K562 (cell line): Measurements from ENCODE around the gene NDST1. TPM values are rescaled to one million over a fixed set of nuclear protein-coding genes. Genes with fewer than 3 reads are reported as not detected.
A peak's percentile ranks its signal among the peaks of the same experiment; 100 is the strongest.

ENCODE experiments used
- ATAC-seq: fragments of 200-7000 bp; cut with Tn5 transposase; 3 replicates; pipeline ENCODE4 v1.9.1; 2020; ENCODE audit warnings: moderate library complexity
- BruUV-seq: library from RNA; stranded (reverse); fragments of 400-500 nt; replicated peaks from 2 replicates; lab custom pipeline; 2021; lab: Mats Ljungman, UMichigan
- CTCF ChIA-PET: fragments of 300-600 bp; formaldehyde crosslinking; extraction: SDS; loops from one replicate; lab custom pipeline; 2021; ENCODE audit warnings: low intra/inter-chr PET ratio; lab: Yijun Ruan, JAX
- POLR2A ChIA-PET: fragments of 300-600, 350-650 bp; sonication (Branson Sonifier 250); formaldehyde crosslinking; extraction: SDS; loops from one replicate; lab custom pipeline; 2021; ENCODE audit warnings: antibody characterized with exemption, inconsistent platforms; lab: Yijun Ruan, JAX
- DNase-seq, 4 experiments: peaks; one replicate each; pipeline versions ENCODE4 v3.0.0 to v3.0.0-alpha.2; 2011 to 2018; ENCODE audit warnings: low spot score in 3 of 4, mixed read lengths in 3 of 4; ENCODE audit errors: extremely low read depth in 1 of 4
- FAIRE-seq: peaks from 2 replicates; lab custom pipeline; 2011; peaks lifted over from hg19 to GRCh38; lab: Jason Lieb, UNC
- H2AFZ ChIP-seq: 2 replicates; pipeline ENCODE4 v1.6.0; 2011; ENCODE audit warnings: low read depth, low read length, control low read depth, inconsistent platforms
- H3K27ac ChIP-seq: fragments of 200-600 bp; 3 replicates; pipeline ENCODE4 v1.8.0; 2011; ENCODE audit warnings: low read depth, mild to moderate bottlenecking, control low read depth, inconsistent platforms, low read length, moderate library complexity, mixed read lengths; ENCODE audit errors: extremely low read depth
- H3K27me3 ChIP-seq, 2 experiments: fragments of 300-600 bp in 1 of 2; 2 replicates in 1 of 2; 3 replicates in 1 of 2; pipeline versions ENCODE4 v1.6.0 to v1.8.0; 2011; ENCODE audit warnings: inconsistent platforms in 2 of 2, low read length in 2 of 2, mild to moderate bottlenecking in 1 of 2, mixed read lengths in 1 of 2, moderate library complexity in 1 of 2; ENCODE audit not compliant: control insufficient read depth in 2 of 2, insufficient read depth in 2 of 2
- H3K36me3 ChIP-seq: fragments of 300-600 bp; 3 replicates; pipeline ENCODE4 v1.8.0; 2011; ENCODE audit warnings: mild to moderate bottlenecking, low read length, inconsistent platforms; ENCODE audit not compliant: control insufficient read depth, insufficient read depth
- H3K4me1 ChIP-seq, 2 experiments: fragments of 200-600 bp in 1 of 2; replicated peaks in 1 of 2; 2 replicates in 1 of 2; 3 replicates in 1 of 2; pipeline versions ENCODE4 v1.5.1 to v1.8.0; 2011; ENCODE audit warnings: inconsistent platforms in 2 of 2, low read length in 2 of 2, mild to moderate bottlenecking in 1 of 2, mixed read lengths in 1 of 2, moderate library complexity in 1 of 2; ENCODE audit not compliant: control insufficient read depth in 2 of 2, insufficient read depth in 2 of 2
- H3K4me2 ChIP-seq: 2 replicates; pipeline ENCODE4 v1.6.1; 2011; ENCODE audit warnings: low read length, control low read depth, inconsistent platforms, mixed read lengths; ENCODE audit not compliant: insufficient read depth
- H3K4me3 ChIP-seq: fragments of 200-600 bp; sonication (generic), shearing (Covaris generic); 2 replicates; pipeline ENCODE4 v1.5.1; 2016; ENCODE audit warnings: control low read depth, inconsistent platforms
- H3K79me2 ChIP-seq: fragments of 200-600 bp; 3 replicates; pipeline ENCODE4 v1.8.0; 2011; ENCODE audit warnings: low read length, inconsistent platforms; ENCODE audit not compliant: control insufficient read depth, insufficient read depth
- H3K9ac ChIP-seq, 2 experiments: 2 replicates each; pipeline versions ENCODE4 v1.6.0 to v1.6.1; 2011; ENCODE audit warnings: low read depth in 2 of 2, low read length in 2 of 2, control low read depth in 1 of 2, inconsistent platforms in 1 of 2, mild to moderate bottlenecking in 1 of 2, mixed read lengths in 1 of 2; ENCODE audit not compliant: insufficient read depth in 1 of 2
- H3K9me1 ChIP-seq: one replicate; pipeline ENCODE4 v1.6.0; 2011; ENCODE audit warnings: inconsistent platforms, mild to moderate bottlenecking, low read length, moderate library complexity; ENCODE audit not compliant: control insufficient read depth, insufficient read depth
- H3K9me3 ChIP-seq: replicated peaks from 2 replicates; pipeline ENCODE4 v1.5.1; 2011; ENCODE audit warnings: low read depth, low read length, inconsistent platforms; ENCODE audit not compliant: control insufficient read depth, insufficient read depth
- H4K20me1 ChIP-seq: replicated peaks from 2 replicates; pipeline ENCODE4 v1.6.1; 2011; ENCODE audit warnings: low read length, inconsistent platforms, mixed read lengths; ENCODE audit not compliant: control insufficient read depth, insufficient read depth
- CBFA2T3 ChIP-seq: fragments of 450-650 bp; IDR thresholded peaks from 2 replicates; pipeline ENCODE4 v1.6.1; 2017
- ELF1 ChIP-seq: fragments of 200-800 bp; sonication (Bioruptor generic); IDR thresholded peaks from 2 replicates; pipeline ENCODE4 v1.6.1; 2016; ENCODE audit warnings: missing genetic modification characterization, missing compliant biosample characterization
- KLF13 ChIP-seq: fragments of 450-650 bp; IDR thresholded peaks from 2 replicates; pipeline ENCODE4 v1.6.1; 2016; ENCODE audit warnings: missing genetic modification characterization, low read depth, mild to moderate bottlenecking, missing compliant biosample characterization, moderate library complexity, borderline replicate concordance
- NCOA6 ChIP-seq: fragments of 450-650 bp; IDR thresholded peaks from 2 replicates; pipeline ENCODE4 v1.6.1; 2017; ENCODE audit warnings: mild to moderate bottlenecking
- PHF8 ChIP-seq: fragments of 200-600 bp; sonication (generic); IDR thresholded peaks from 2 replicates; pipeline ENCODE4 v1.6.1; 2012; ENCODE audit warnings: mixed run types, mild to moderate bottlenecking, inconsistent platforms, low read length, moderate library complexity, borderline replicate concordance
- RAD21 ChIP-seq, 2 experiments: fragments of 250-450 bp in 1 of 2; fragments of 450-650 bp in 1 of 2; sonication (Bioruptor Pico) in 1 of 2; formaldehyde crosslinking in 1 of 2; IDR thresholded peaks in 1 of 2; conservative IDR thresholded peaks in 1 of 2; 2 replicates each; pipeline versions ENCODE4 v1.4.0 to v1.8.0; 2020 to 2022; ENCODE audit warnings: mild to moderate bottlenecking in 2 of 2, moderate library complexity in 1 of 2
- TEAD4 ChIP-seq, 2 experiments: sonication (generic) in 1 of 2; formaldehyde crosslinking in 1 of 2; IDR thresholded peaks; 2 replicates each; pipeline versions ENCODE4 v1.6.1 to v1.8.0; 2012 to 2022; ENCODE audit warnings: borderline replicate concordance in 1 of 2, inconsistent platforms in 1 of 2, low read length in 1 of 2, mild to moderate bottlenecking in 1 of 2, missing genetic modification reagents in 1 of 2
- WGBS: fragments of 100-300 bp; shearing (Covaris generic); methylation state at CpG from one replicate; pipeline ENCODE4 v1.1.6; 2016; ENCODE audit warnings: low coverage, mixed read lengths; ENCODE audit not compliant: insufficient coverage; ENCODE audit errors: missing lambda C conversion rate; 5-methylcytosine and 5-hydroxymethylcytosine counted together
- in situ Hi-C: fragments of 300-500 bp; cut with MboI; formaldehyde crosslinking; loops from 4 replicates; pipeline ENCODE4 v1.15.0; 2018; ENCODE audit warnings: inconsistent platforms, mixed read lengths
- intact Hi-C: fragments of 100-400 bp; cut with micrococcal nuclease; formaldehyde crosslinking; loops from 2 replicates; pipeline ENCODE4 v1.14.2; 2022
- polyA plus RNA-seq, 8 experiments: library from polyadenylated mRNA; depleted of rRNA in 4 of 8; stranded (reverse) in 5 of 8; unstranded in 3 of 8; fragments of >200 nt; fragmentation: Nextera tagmentation in 2 of 8; fragmentation: Illumina TruSeq in 1 of 8; extraction: Ambion mirVana in 2 of 8; extraction: Trizol in 1 of 8; gene quantifications; 2 replicates each; pipeline versions ENCODE4 v1.2.1 to v1.2.3, GENCODE V29; 2011 to 2014; ENCODE audit warnings: inconsistent platforms in 1 of 8, missing spikeins in 1 of 8
- total RNA-seq, 7 experiments: library from RNA; depleted of rRNA in 6 of 7; stranded (reverse); fragments of >200 nt in 6 of 7; fragmentation: Illumina TruSeq in 2 of 7; extraction: Trizol in 2 of 7; gene quantifications; 2 replicates each; pipeline versions ENCODE4 v1.2.1 to v1.2.3, GENCODE V29; 2011 to 2021; ENCODE audit warnings: low replicate concordance in 1 of 7
- TF ChIP-seq, protein P1 (sequence below): fragments of 250-450 bp; sonication (Bioruptor Pico); IDR thresholded peaks from 2 replicates; pipeline ENCODE4 v1.4.0; 2020; ENCODE audit warnings: mild to moderate bottlenecking, moderate library complexity, borderline replicate concordance
- TF ChIP-seq, protein P2 (sequence below): fragments of 250-450 bp; sonication (Bioruptor Pico); IDR thresholded peaks from 2 replicates; pipeline ENCODE4 v1.8.0; 2021; ENCODE audit warnings: moderate library complexity, mild to moderate bottlenecking, inconsistent platforms
- TF ChIP-seq, protein P3 (sequence below), 3 experiments: IDR thresholded peaks in 2 of 3; conservative IDR thresholded peaks in 1 of 3; 2 replicates each; pipeline ENCODE4 v1.5.1; 2011 to 2012; ENCODE audit warnings: low read length in 3 of 3, mild to moderate bottlenecking in 3 of 3, control low read depth in 2 of 3, improper control_type of control experiment in 1 of 3, inconsistent platforms in 1 of 3, low read depth in 1 of 3, mixed read lengths in 1 of 3, moderate library complexity in 1 of 3; ENCODE audit not compliant: insufficient read depth in 2 of 3
- TF ChIP-seq, protein P4 (sequence below): IDR thresholded peaks from 2 replicates; pipeline ENCODE4 v1.6.1; 2012; ENCODE audit warnings: low read depth, low read length, improper control_type of control experiment, borderline replicate concordance

NDST1 gene
- total and polyA plus RNA-seq, 9 of the 15 experiments (the other 6 are each of a cell fraction or from before 2014, with no cell fraction given), result 0.38 to 47.9 (median 9.9) TPM

DNA sequence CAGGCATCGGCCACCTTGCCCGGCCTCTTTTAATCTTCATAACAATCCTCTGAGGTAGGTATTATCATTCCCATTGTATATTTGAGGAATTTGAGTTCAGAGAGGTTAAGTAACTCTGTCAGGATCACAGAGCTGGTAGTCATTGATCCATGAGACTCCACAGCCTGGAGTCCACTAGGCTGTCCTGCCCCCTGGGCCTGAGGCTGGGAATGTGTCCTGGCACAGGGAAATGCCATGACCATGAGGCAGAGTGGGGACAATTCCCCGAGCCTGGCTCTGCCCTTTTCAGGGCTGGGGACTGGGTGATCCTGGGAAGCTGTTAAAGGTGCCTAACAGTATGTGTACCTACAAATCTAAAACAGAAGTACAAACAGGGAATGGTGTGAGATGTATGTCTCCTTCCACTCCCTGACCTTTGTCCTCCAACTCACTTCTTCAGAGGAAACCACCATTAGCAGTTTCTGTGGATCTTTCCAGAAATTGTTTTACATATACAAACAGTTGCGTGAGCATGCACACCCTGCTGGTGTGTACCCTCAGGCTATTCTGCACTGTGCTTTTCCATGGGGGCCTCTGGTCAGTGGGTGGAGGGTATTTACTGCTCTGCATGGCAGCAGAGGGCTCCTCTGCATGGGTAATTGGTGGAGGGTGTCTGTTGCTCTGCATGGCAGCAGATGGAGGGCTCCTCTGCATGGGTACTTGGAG, 53.8 kb downstream of the NDST1 start (continued):
- TF ChIP-seq, protein P1, sequence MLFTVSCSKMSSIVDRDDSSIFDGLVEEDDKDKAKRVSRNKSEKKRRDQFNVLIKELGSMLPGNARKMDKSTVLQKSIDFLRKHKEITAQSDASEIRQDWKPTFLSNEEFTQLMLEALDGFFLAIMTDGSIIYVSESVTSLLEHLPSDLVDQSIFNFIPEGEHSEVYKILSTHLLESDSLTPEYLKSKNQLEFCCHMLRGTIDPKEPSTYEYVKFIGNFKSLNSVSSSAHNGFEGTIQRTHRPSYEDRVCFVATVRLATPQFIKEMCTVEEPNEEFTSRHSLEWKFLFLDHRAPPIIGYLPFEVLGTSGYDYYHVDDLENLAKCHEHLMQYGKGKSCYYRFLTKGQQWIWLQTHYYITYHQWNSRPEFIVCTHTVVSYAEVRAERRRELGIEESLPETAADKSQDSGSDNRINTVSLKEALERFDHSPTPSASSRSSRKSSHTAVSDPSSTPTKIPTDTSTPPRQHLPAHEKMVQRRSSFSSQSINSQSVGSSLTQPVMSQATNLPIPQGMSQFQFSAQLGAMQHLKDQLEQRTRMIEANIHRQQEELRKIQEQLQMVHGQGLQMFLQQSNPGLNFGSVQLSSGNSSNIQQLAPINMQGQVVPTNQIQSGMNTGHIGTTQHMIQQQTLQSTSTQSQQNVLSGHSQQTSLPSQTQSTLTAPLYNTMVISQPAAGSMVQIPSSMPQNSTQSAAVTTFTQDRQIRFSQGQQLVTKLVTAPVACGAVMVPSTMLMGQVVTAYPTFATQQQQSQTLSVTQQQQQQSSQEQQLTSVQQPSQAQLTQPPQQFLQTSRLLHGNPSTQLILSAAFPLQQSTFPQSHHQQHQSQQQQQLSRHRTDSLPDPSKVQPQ (CRISPR knock-in tag), result no peak
- TF ChIP-seq, protein P2, sequence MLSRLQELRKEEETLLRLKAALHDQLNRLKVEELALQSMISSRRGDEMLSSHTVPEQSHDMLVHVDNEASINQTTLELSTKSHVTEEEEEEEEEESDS (CRISPR knock-in tag), result no peak
- no peak for TF ChIP-seq PHF8

DNA sequence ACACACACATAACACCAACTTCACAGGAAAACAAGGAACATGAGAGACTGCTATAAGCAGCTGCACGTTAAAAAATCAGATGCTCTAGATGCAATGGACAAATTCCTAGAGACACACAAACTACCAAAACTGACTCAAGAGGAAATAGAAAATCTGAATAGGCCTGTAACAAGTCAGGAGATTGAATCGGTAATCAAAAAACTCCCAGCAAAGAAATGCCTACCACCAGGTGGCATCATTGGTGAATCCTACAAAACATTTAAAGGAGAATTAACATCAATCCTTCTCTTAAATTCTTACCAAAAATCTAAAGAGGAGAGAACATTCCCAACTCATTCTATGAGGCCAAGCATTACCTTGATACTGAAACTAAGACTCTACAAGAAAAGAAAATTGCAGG, 54.9 kb downstream of the NDST1 start:
- no peak overlapping the region for H2AFZ ChIP-seq
- H3K9me3 ChIP-seq, result no peaks in the 10 kb centered on the region
- H3K27ac ChIP-seq, result no peak overlapping the region
- peak; percentile 82 for FAIRE-seq
- H3K27me3 ChIP-seq, result no peaks in the 10 kb centered on the region
- no TSS peak for BruUV-seq
- H3K79me2 ChIP-seq, result no peaks in the 10 kb centered on the region
- H4K20me1 ChIP-seq, result no peaks in the 10 kb centered on the region
- intact Hi-C loops (loop anchor here (1.0 to 10.0 kb wide), 3 partner anchors 93 to 602 kb away; no protein-coding TSS in a partner anchor), in situ Hi-C loops (loop anchor here (5.0 kb wide), 2 partner anchors 89 to 284 kb away; partner anchors contain the start of gene IRGM)
- ChIA-PET POLR2A (interaction anchor here (0.7 kb wide), 1 partner anchor 96 kb away, joined by 4 read pairs; no protein-coding TSS in a partner anchor), CTCF (interaction anchor here (0.6 to 2.5 kb wide), 6 partner anchors 21 to 553 kb away, joined by 3 to 19 read pairs (median 6); partner anchors contain the start of gene IRGM)
- H3K4me3 ChIP-seq, result no peak overlapping the region
- peak in 1 of 4 experiments; percentile 57 for DNase-seq
- no peaks in the 10 kb centered on the region for H3K9me1 ChIP-seq
- ATAC-seq, result no peak
- peaks cover 0 to 4% of the 10 kb centered on the region in 2 experiments; a peak in 1 of 5 replicates for H3K4me1 ChIP-seq
- H3K36me3 ChIP-seq, result no peaks in the 10 kb centered on the region
- H3K9ac ChIP-seq, result no peak overlapping the region
- WGBS, result 0% methylated on average over 2 of the region's 2 CpGs
- no peak overlapping the region for H3K4me2 ChIP-seq
- TF ChIP-seq, protein P3, sequence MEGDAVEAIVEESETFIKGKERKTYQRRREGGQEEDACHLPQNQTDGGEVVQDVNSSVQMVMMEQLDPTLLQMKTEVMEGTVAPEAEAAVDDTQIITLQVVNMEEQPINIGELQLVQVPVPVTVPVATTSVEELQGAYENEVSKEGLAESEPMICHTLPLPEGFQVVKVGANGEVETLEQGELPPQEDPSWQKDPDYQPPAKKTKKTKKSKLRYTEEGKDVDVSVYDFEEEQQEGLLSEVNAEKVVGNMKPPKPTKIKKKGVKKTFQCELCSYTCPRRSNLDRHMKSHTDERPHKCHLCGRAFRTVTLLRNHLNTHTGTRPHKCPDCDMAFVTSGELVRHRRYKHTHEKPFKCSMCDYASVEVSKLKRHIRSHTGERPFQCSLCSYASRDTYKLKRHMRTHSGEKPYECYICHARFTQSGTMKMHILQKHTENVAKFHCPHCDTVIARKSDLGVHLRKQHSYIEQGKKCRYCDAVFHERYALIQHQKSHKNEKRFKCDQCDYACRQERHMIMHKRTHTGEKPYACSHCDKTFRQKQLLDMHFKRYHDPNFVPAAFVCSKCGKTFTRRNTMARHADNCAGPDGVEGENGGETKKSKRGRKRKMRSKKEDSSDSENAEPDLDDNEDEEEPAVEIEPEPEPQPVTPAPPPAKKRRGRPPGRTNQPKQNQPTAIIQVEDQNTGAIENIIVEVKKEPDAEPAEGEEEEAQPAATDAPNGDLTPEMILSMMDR (IDR thresholded peaks at IDR 0.05 in 2 of 3, conservative IDR thresholded peaks at IDR 0.05 in 1 of 3; ENCODE audit: insufficient read depth in 2 of 3, low read depth in 1 of 3, low read length in 3 of 3), result peak; percentile 50 to 80 (median 59); a peak in 5 of 6 replicates
- TF ChIP-seq TEAD4 (IDR thresholded peaks at IDR 0.05; ENCODE audit: low read length), result peak; percentile 75
- TF ChIP-seq TEAD4 (CRISPR knock-in tag; IDR thresholded peaks at IDR 0.05; ENCODE audit: borderline replicate concordance), result no peak
- TF ChIP-seq, protein P4, sequence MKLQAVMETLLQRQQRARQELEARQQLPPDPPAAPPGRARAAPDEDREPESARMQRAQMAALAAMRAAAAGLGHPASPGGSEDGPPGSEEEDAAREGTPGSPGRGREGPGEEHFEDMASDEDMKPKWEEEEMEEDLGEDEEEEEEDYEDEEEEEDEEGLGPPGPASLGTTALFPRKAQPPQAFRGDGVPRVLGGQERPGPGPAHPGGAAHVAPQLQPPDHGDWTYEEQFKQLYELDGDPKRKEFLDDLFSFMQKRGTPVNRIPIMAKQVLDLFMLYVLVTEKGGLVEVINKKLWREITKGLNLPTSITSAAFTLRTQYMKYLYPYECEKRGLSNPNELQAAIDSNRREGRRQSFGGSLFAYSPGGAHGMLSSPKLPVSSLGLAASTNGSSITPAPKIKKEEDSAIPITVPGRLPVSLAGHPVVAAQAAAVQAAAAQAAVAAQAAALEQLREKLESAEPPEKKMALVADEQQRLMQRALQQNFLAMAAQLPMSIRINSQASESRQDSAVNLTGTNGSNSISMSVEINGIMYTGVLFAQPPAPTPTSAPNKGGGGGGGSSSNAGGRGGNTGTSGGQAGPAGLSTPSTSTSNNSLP, result 0 out of 2 replicates have a peak, but pooled peaks have one; percentile 36
- peak; percentile 81 to 87 for TF ChIP-seq RAD21 (CRISPR knock-in tag; conservative IDR thresholded peaks at IDR 0.05 in 1 of 2, IDR thresholded peaks at IDR 0.05 in 1 of 2)
- TF ChIP-seq CBFA2T3, result no peak
- no peak for TF ChIP-seq KLF13
- no peak for TF ChIP-seq ELF1 (tag)
- TF ChIP-seq NCOA6, result no peak
